ENCODE results near the gene GPR135. TPM values are rescaled to one million over a fixed set of nuclear protein-coding genes. Genes with fewer than 3 reads are reported as not detected.
A peak's percentile ranks its signal among the peaks of the same experiment; 100 is the strongest.

GPR135 gene
- total and polyA plus RNA-seq, 2 of the 13 experiments (the other 11 are each of a cell fraction or from before 2014, with no cell fraction given): 0.46 to 1.3 TPM

DNA sequence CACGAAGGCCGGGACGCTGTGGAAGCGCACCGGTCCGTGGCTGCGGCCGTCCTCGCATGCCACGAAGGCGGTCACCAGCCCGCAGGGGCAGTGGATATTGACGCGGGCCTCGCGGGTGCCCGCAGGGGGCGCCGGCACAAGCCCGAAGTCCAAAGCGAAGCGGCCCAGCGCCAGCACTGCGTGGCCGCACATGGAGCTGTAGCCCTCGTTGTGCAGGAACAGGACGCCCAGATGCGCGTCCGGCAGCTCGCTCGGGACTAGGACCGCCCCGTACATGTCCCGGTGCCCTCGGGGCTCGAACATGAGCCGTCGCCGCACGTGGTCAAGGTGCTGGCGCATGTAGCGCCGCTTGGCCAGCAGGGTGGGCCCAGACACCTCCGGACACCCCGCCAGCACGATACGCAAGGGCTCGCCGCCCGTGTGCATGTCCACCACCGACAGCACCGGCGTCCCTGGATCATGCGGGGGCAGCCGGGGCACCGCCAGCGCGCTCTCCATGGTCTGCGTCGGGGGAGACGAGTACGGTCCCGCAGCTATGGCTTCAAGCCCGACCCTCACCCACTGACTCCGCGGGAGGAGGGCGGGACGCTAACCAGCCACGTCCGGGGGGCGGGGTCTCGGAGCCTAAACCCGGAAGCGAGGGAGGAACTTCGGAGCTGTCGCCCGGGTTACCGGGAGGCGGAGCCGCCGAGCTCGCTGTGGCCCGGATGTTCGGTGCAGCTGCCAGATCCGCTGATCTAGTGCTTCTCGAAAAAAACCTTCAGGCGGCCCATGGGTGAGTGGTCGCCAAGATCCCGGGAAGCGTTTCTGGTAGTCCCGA lies 18.8 kb upstream of the GPR135 start, which contains the start of the genes JKAMP and L3HYPDH (continued):
- TF ChIP-seq TAF1 (CRISPR knock-in tag; IDR thresholded peaks at IDR 0.05) (peak; percentile 95), ZNF709 (CRISPR knock-in tag; IDR thresholded peaks at IDR 0.05) (peak; percentile 95), NFYB (CRISPR knock-in tag; IDR thresholded peaks at IDR 0.05) (no peak), MZF1 (CRISPR knock-in tag; IDR thresholded peaks at IDR 0.05; ENCODE audit: borderline replicate concordance) (peak; percentile 60; the same call in 1 of the 2 replicates), ZNF251 (CRISPR knock-in tag; IDR thresholded peaks at IDR 0.05) (no peak), NR2C2 (CRISPR knock-in tag; IDR thresholded peaks at IDR 0.05; ENCODE audit: borderline replicate concordance) (peak; percentile 71), ZNF292 (CRISPR knock-in tag; IDR thresholded peaks at IDR 0.05; ENCODE audit: borderline replicate concordance, low read depth) (peak; percentile 63; the same call in 1 of the 2 replicates), TEAD3 (CRISPR knock-in tag; optimal IDR thresholded peaks at IDR 0.05; ENCODE audit: borderline replicate concordance) (peak; percentile 55), ZNF549 (CRISPR knock-in tag; IDR thresholded peaks at IDR 0.05) (0 out of 2 replicates have a peak, but pooled peaks have one; percentile 67), CENPX (CRISPR knock-in tag; IDR thresholded peaks at IDR 0.05) (no peak), ZNF878 (CRISPR knock-in tag; IDR thresholded peaks at IDR 0.05) (peak; percentile 62; the same call in 1 of the 2 replicates), ZNF614 (CRISPR knock-in tag; IDR thresholded peaks at IDR 0.05; ENCODE audit: borderline replicate concordance) (peak; percentile 64; the same call in 1 of the 2 replicates), KDM4B (CRISPR knock-in tag; IDR thresholded peaks at IDR 0.05) (peak; percentile 89), ZFX (CRISPR knock-in tag; IDR thresholded peaks at IDR 0.05; ENCODE audit: low read depth) (peak; percentile 99)
- TF ChIP-seq, protein P1, sequence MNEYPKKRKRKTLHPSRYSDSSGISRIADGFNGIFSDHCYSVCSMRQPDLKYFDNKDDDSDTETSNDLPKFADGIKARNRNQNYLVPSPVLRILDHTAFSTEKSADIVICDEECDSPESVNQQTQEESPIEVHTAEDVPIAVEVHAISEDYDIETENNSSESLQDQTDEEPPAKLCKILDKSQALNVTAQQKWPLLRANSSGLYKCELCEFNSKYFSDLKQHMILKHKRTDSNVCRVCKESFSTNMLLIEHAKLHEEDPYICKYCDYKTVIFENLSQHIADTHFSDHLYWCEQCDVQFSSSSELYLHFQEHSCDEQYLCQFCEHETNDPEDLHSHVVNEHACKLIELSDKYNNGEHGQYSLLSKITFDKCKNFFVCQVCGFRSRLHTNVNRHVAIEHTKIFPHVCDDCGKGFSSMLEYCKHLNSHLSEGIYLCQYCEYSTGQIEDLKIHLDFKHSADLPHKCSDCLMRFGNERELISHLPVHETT (CRISPR knock-in tag; conservative IDR thresholded peaks at IDR 0.05): peak; percentile 41; the same call in 1 of the 2 replicates
- TF ChIP-seq, protein P2, sequence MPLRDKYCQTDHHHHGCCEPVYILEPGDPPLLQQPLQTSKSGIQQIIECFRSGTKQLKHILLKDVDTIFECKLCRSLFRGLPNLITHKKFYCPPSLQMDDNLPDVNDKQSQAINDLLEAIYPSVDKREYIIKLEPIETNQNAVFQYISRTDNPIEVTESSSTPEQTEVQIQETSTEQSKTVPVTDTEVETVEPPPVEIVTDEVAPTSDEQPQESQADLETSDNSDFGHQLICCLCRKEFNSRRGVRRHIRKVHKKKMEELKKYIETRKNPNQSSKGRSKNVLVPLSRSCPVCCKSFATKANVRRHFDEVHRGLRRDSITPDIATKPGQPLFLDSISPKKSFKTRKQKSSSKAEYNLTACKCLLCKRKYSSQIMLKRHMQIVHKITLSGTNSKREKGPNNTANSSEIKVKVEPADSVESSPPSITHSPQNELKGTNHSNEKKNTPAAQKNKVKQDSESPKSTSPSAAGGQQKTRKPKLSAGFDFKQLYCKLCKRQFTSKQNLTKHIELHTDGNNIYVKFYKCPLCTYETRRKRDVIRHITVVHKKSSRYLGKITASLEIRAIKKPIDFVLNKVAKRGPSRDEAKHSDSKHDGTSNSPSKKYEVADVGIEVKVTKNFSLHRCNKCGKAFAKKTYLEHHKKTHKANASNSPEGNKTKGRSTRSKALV (CRISPR knock-in tag; IDR thresholded peaks at IDR 0.05): peak; percentile 97
- TF ChIP-seq, protein P3, sequence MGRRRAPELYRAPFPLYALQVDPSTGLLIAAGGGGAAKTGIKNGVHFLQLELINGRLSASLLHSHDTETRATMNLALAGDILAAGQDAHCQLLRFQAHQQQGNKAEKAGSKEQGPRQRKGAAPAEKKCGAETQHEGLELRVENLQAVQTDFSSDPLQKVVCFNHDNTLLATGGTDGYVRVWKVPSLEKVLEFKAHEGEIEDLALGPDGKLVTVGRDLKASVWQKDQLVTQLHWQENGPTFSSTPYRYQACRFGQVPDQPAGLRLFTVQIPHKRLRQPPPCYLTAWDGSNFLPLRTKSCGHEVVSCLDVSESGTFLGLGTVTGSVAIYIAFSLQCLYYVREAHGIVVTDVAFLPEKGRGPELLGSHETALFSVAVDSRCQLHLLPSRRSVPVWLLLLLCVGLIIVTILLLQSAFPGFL (CRISPR knock-in tag; IDR thresholded peaks at IDR 0.05): no peak; the same call in 1 of the 2 replicates
- TF ChIP-seq, protein P4, sequence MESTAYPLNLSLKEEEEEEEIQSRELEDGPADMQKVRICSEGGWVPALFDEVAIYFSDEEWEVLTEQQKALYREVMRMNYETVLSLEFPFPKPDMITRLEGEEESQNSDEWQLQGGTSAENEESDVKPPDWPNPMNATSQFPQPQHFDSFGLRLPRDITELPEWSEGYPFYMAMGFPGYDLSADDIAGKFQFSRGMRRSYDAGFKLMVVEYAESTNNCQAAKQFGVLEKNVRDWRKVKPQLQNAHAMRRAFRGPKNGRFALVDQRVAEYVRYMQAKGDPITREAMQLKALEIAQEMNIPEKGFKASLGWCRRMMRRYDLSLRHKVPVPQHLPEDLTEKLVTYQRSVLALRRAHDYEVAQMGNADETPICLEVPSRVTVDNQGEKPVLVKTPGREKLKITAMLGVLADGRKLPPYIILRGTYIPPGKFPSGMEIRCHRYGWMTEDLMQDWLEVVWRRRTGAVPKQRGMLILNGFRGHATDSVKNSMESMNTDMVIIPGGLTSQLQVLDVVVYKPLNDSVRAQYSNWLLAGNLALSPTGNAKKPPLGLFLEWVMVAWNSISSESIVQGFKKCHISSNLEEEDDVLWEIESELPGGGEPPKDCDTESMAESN (CRISPR knock-in tag; conservative IDR thresholded peaks at IDR 0.05): peak; percentile 93
- TF ChIP-seq, protein P5, sequence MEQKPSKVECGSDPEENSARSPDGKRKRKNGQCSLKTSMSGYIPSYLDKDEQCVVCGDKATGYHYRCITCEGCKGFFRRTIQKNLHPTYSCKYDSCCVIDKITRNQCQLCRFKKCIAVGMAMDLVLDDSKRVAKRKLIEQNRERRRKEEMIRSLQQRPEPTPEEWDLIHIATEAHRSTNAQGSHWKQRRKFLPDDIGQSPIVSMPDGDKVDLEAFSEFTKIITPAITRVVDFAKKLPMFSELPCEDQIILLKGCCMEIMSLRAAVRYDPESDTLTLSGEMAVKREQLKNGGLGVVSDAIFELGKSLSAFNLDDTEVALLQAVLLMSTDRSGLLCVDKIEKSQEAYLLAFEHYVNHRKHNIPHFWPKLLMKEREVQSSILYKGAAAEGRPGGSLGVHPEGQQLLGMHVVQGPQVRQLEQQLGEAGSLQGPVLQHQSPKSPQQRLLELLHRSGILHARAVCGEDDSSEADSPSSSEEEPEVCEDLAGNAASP (CRISPR knock-in tag; IDR thresholded peaks at IDR 0.05; ENCODE audit: borderline replicate concordance): 0 out of 2 replicates have a peak, but pooled peaks have one; percentile 19
- TF ChIP-seq, protein P6, sequence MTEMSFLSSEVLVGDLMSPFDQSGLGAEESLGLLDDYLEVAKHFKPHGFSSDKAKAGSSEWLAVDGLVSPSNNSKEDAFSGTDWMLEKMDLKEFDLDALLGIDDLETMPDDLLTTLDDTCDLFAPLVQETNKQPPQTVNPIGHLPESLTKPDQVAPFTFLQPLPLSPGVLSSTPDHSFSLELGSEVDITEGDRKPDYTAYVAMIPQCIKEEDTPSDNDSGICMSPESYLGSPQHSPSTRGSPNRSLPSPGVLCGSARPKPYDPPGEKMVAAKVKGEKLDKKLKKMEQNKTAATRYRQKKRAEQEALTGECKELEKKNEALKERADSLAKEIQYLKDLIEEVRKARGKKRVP (CRISPR knock-in tag; IDR thresholded peaks at IDR 0.05): no peak; a peak in 1 of 4 replicates

All from HepG2 (cell line).